NCI-H2107 (cell line): Measurements from ENCODE around the gene MAP2K3.

Source experiments
- DNase-seq: peaks from one replicate; lab custom pipeline; 2025; lab: John Stamatoyannopoulos, UW

MAP2K3 gene

GRCh38 chr17:21282850-21283249 lies 1.7 kb upstream of the MAP2K3 start:
- DNase-seq, result no peak

DNA sequence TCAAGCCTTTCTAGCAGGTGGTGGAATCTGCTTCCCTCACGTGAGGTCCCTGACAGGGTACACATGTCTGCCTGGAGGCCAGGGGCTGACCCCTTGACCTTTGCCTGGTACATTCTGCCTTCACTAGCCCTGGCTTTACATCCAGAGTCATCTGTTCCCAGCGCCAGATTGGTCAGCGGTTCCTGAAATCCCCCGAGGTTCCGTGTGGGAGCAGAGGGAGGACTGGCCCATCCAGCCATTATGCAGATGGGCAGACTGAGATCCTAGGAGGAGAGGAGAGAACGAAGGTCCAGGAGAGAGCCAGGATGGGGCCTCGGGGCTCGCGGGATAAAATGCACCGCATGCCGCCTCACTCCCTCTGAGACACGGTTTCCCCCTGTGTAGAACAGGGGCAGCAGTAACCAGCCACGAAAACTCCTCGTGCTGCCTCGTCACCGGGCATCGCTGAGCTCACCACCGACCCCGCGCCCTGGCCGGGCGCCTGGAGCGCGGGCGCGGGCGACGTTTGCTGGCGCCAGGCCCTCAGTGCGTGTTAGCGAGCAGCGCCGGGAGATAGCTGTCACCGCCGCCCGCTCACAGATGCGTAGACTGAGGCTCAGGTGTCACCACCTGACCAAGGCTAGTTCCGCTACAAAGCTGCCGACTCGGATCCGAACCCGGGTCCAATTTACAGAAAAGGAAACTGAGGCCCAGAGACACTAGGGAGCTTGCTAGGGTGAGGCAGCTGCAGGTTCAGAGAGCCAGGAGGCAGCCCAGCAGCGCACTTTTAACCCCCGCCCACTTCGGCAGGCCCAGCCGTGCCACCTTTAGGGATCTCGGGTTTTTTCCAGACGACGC lies 811 bp upstream of the MAP2K3 start:
- no peak for DNase-seq

GRCh38 chr17:21285164-21286065 lies 904 bp downstream of the MAP2K3 start:
- DNase-seq, result no peak

DNA sequence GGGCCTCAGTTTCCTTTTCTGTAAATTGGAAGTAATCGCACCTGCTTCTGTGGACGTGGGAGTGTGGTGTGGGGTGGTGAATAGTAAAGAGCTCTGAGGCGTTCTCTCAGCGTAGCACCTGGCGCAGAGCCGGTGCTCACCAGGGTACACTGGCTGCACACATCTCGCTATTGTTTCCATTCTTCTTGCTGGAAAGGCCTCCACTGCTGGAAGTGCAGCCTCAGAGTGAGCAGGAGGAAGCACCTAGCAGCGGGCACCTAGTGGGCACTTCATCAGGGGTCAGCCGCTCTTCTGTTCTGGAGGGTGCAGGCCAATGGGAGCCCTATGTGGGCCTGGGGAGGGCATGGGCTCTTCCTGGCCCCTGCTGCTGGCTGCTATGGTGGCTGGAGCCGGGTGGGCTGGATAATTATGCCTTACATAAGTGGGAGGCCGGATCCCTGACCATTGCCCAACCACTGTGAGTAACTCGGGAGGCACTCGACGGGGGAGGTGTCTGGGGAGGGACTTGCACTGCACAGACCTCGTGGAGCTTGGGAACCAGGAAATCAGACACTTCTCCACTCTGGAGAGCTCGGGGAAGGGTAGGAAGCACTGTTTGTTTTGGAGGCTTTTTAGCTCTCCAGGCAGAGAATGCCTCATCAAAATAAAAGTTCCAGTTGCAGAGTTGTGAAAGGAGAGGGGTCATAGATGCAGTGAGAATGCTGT lies 1.7 kb downstream of the MAP2K3 start:
- DNase-seq, result peak; percentile 43

DNA sequence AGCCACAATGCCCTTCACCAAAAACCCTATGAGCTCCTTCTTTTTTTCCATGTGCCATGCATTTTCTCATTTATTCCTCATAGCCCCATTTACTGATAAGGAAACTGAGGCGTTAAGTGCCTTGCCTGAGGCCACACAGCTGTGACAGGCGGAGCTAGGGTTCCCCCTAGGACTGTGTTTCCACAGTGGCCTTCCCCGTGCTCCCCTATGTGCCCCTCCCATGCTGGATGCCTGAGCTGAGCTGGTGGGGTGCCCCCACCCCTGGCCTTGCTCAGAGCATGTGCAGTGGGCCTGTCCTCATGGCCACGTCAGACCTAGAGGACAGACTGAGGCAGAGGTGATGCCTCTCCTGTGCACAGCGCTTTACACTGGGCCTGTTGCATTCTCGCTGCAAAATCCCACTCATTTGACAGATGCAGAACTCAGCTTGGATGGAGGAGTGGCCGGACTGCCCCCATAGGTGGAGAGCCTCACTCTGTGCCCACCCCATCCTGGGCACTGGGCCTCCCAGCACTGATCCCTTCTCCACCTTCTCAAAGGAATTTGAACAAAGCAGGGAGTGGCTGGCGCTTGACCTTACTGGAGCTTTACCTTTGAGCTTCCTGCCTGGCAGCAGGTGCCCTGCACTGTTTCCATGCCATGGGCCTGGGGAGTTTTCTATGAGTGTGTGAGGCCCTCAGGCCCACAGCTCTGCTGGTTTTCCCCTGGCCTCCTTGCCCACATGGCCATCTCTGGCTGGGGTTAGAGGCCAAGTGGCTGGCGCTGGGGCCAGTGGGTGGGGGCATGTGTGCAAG lies 2.6 kb downstream of the MAP2K3 start:
- no peak for DNase-seq

- DNase-seq, result no peak
Measured at GRCh38 chr17:21287703-21288449, 3.4 kb downstream of the MAP2K3 start.

DNA sequence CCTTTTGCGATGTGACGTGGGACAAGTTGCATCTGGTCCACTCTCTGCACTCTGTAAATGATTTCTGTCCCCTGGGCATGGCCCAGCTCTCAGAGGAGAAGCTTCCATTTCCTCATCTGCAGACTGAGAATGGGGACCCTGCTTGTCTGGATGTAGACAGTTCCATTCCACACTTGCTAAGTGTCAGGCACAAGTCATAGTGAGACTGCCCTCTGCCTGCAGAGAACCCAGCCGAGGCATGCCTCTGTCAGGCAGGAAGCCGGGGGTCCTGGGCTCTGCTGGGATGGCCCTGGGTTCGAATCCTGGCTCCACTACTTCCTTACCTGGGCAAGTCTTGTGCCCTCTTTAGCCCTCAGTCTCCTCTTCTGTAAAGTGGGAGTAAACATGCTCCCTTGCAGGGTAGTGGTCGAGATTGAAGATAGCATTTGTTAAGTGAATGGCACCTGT lies 4.1 kb downstream of the MAP2K3 start:
- DNase-seq, result no peak

GRCh38 chr17:21289175-21289901 lies 4.8 kb downstream of the MAP2K3 start:
- no peak for DNase-seq

- DNase-seq, result no peak
Measured at GRCh38 chr17:21289902-21290571, 5.5 kb downstream of the MAP2K3 start.

- DNase-seq, result no peak
Measured at GRCh38 chr17:21291357-21291756, 6.8 kb downstream of the MAP2K3 start.

DNA sequence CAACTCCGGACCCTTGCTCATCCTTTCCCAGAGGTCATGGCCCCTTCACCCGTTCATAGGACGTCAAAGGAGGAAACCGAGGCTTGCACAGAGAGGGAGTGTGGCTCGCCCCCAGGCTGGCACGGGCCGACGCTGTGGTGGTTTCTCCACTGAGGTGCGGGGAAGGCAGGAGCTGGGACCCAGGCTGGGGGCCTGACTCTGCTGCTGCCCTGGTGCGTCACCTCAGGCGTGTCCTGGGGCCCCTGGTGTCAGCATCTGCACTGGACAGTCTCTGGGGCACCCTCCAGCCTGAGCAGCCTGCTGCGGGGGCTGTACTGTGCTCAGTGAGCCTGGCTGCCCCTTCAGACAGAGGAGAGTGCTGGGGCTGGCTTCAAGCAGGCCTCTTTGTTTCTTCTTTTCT lies 7.4 kb downstream of the MAP2K3 start:
- DNase-seq, result no peak

DNA sequence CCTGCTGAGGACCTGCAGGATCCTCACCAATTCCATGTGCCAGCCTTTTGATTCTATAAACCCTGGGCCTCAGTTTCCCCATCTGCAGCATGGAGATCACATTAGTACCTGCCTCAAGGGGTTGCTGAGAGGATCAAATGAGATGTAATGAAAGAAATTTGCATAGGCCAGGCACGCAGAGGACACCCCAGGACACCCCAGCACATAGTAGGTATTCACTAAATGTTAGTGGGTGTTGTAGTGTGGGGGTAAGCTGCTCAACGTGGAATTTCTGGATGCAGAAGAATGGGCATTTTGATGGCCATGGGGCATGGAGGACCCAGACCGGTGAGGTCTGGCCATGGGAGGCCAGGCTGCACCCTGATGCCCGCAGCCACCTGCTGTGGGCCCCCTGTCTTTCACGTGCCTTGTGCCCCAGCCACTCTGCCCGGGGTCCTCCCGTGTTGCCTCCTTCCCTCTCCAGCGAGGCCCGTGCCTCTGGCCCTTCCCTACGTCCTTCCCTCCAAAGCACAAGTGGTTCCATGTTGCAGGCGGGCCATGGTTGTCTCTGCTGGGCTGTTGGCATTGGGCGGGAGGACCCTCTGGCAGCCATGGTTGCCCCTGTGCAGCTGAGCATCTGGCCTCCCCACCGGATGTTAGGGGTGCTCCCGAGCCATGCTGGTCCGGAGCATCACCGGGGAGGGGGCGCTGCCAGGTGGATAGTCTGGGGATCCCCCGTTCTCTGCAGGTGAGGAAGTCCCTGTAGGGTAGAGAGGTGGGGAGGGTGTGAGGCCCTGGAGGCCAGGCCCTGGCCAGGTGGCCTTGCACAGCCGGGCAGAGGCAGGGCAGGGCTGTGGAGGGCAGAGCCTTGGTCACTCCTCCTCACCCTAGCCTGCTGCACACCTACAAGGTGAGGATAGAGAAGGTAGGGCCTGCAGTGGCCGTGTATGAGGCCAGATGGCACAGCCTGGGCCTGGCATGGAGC lies 8.6 kb downstream of the MAP2K3 start:
- DNase-seq, result no peak

- no peak for DNase-seq
Measured at GRCh38 chr17:21293831-21294210, 9.3 kb downstream of the MAP2K3 start.

- no peak for DNase-seq
Measured at GRCh38 chr17:21294321-21295035, 10.0 kb downstream of the MAP2K3 start.

GRCh38 chr17:21295036-21295952 lies 10.8 kb downstream of the MAP2K3 start:
- no peak for DNase-seq
